H9 (cell line): ENCODE measurements around the gene FBLN1. TPM values are rescaled to one million over a fixed set of nuclear protein-coding genes. Genes with fewer than 3 reads are reported as not detected.

ENCODE experiments used
- DNase-seq: peaks from one replicate; pipeline ENCODE4 v3.0.0-alpha.2; 2017
- H2AFZ ChIP-seq: one replicate; pipeline ENCODE4 v1.6.1; 2013; ENCODE audit warnings: mild to moderate bottlenecking, low read length, control low read depth, moderate library complexity
- H2AK5ac ChIP-seq: 2 replicates; pipeline ENCODE4 v1.6.1; 2013; ENCODE audit warnings: low read length, control low read depth, mixed read lengths; ENCODE audit not compliant: insufficient read length
- H2BK120ac ChIP-seq: one replicate; pipeline ENCODE4 v1.6.1; 2013; ENCODE audit warnings: low read depth, mild to moderate bottlenecking, low read length, control low read depth, inconsistent platforms; ENCODE audit not compliant: poor library complexity, severe bottlenecking
- H2BK12ac ChIP-seq: 2 replicates; pipeline ENCODE4 v1.6.1; 2013; ENCODE audit warnings: low read length, control low read depth, mixed read lengths, low read depth; ENCODE audit not compliant: insufficient read length
- H2BK15ac ChIP-seq: 2 replicates; pipeline ENCODE4 v1.6.1; 2013; ENCODE audit warnings: low read depth, low read length, control low read depth
- H2BK20ac ChIP-seq: one replicate; pipeline ENCODE4 v1.6.1; 2013; ENCODE audit warnings: low read depth, mild to moderate bottlenecking, low read length, control low read depth, inconsistent platforms; ENCODE audit not compliant: poor library complexity, severe bottlenecking
- H2BK5ac ChIP-seq: 2 replicates; pipeline ENCODE4 v1.6.1; 2013; ENCODE audit warnings: low read length, control low read depth, mixed read lengths; ENCODE audit not compliant: insufficient read length
- H3K14ac ChIP-seq: 2 replicates; pipeline ENCODE4 v1.6.1; 2013; ENCODE audit warnings: low read length, control low read depth; ENCODE audit not compliant: insufficient read depth
- H3K18ac ChIP-seq: 2 replicates; pipeline ENCODE4 v1.6.1; 2013; ENCODE audit warnings: low read depth, mild to moderate bottlenecking, mixed read lengths, low read length, control low read depth; ENCODE audit not compliant: insufficient read length
- H3K23ac ChIP-seq: 2 replicates; pipeline ENCODE4 v1.6.1; 2013; ENCODE audit warnings: low read length, control low read depth, mixed read lengths, low read depth; ENCODE audit not compliant: insufficient read length
- H3K23me2 ChIP-seq: 2 replicates; pipeline ENCODE4 v1.6.1; 2013; ENCODE audit warnings: low read depth, mild to moderate bottlenecking, mixed read lengths, low read length, control low read depth; ENCODE audit not compliant: insufficient read length, poor library complexity, severe bottlenecking
- H3K27ac ChIP-seq: 2 replicates; pipeline ENCODE4 v1.5.1; 2013; ENCODE audit warnings: low read length, control low read depth, mixed read lengths, low read depth; ENCODE audit not compliant: insufficient read length
- H3K27me3 ChIP-seq: 2 replicates; pipeline ENCODE4 v1.6.1; 2013; ENCODE audit warnings: low read length, control low read depth, inconsistent platforms; ENCODE audit not compliant: insufficient read depth
- H3K4ac ChIP-seq: 2 replicates; pipeline ENCODE4 v1.6.1; 2013; ENCODE audit warnings: low read depth, mild to moderate bottlenecking, control low read depth, inconsistent platforms, low read length, moderate library complexity
- H3K4me1 ChIP-seq: 2 replicates; pipeline ENCODE4 v1.6.1; 2013; ENCODE audit warnings: low read length, control low read depth, inconsistent platforms; ENCODE audit not compliant: insufficient read depth
- H3K4me2 ChIP-seq: 2 replicates; pipeline ENCODE4 v1.6.1; 2013; ENCODE audit warnings: low read length, control low read depth, mixed read lengths; ENCODE audit not compliant: insufficient read length, insufficient read depth
- H3K56ac ChIP-seq: 2 replicates; pipeline ENCODE4 v1.6.1; 2013; ENCODE audit warnings: low read depth, mild to moderate bottlenecking, mixed read lengths, low read length, control low read depth; ENCODE audit not compliant: insufficient read length
- H3K79me1 ChIP-seq: 2 replicates; pipeline ENCODE4 v1.6.1; 2013; ENCODE audit warnings: low read depth, mild to moderate bottlenecking, moderate library complexity, low read length, control low read depth, inconsistent platforms; ENCODE audit not compliant: insufficient read depth, poor library complexity, severe bottlenecking
- H3K79me2 ChIP-seq: 2 replicates; pipeline ENCODE4 v1.6.1; 2013; ENCODE audit warnings: low read length, control low read depth, inconsistent platforms; ENCODE audit not compliant: insufficient read depth
- H3K9ac ChIP-seq: 2 replicates; pipeline ENCODE4 v1.6.1; 2013; ENCODE audit warnings: low read length, control low read depth, mixed read lengths; ENCODE audit not compliant: insufficient read length; ENCODE audit errors: extremely low read depth
- H3K9me3 ChIP-seq: one replicate; pipeline ENCODE4 v1.6.1; 2013; ENCODE audit warnings: low read depth, low read length, inconsistent platforms; ENCODE audit not compliant: control insufficient read depth
- H3T11ph ChIP-seq: one replicate; pipeline ENCODE4 v1.6.1; 2013; ENCODE audit warnings: mild to moderate bottlenecking, low read length, control low read depth, inconsistent platforms
- H4K20me1 ChIP-seq: one replicate; pipeline ENCODE4 v1.6.1; 2013; ENCODE audit not compliant: control insufficient read depth, insufficient read length, insufficient read depth
- H4K5ac ChIP-seq: 2 replicates; pipeline ENCODE4 v1.6.1; 2013; ENCODE audit warnings: low read depth, mild to moderate bottlenecking, mixed read lengths, low read length, control low read depth; ENCODE audit not compliant: insufficient read length
- H4K8ac ChIP-seq: replicated peaks from 2 replicates; pipeline ENCODE4 v1.6.1; 2013; ENCODE audit warnings: low read length, control low read depth, mixed read lengths, low read depth; ENCODE audit not compliant: insufficient read length
- H4K91ac ChIP-seq: 2 replicates; pipeline ENCODE4 v1.6.1; 2013; ENCODE audit warnings: low read depth, mild to moderate bottlenecking, moderate library complexity, mixed read lengths, low read length, control low read depth; ENCODE audit not compliant: insufficient read length
- H3K27ac Mint-ChIP-seq, 3 experiments: 2 replicates in 2 of 3; 3 replicates in 1 of 3; pipeline ENCODE4 v1.8.0; 2020 to 2021; ENCODE audit warnings: mixed read lengths in 3 of 3, mild to moderate bottlenecking in 1 of 3, moderate library complexity in 1 of 3
- H3K27me3 Mint-ChIP-seq: 2 replicates; pipeline ENCODE4 v1.8.0; 2021; ENCODE audit warnings: low read depth, mild to moderate bottlenecking, moderate library complexity, mixed read lengths
- H3K36me3 Mint-ChIP-seq, 3 experiments: 2 replicates in 2 of 3; 3 replicates in 1 of 3; pipeline ENCODE4 v1.8.0; 2020 to 2021; ENCODE audit warnings: low read depth in 3 of 3, mixed read lengths in 3 of 3; ENCODE audit not compliant: insufficient read depth in 1 of 3
- H3K4me1 Mint-ChIP-seq, 2 experiments: 2 replicates each; pipeline ENCODE4 v1.8.0; 2020; ENCODE audit warnings: mixed read lengths in 2 of 2
- H3K4me3 Mint-ChIP-seq, 2 experiments: 2 replicates in 1 of 2; 3 replicates in 1 of 2; pipeline ENCODE4 v1.8.0; 2020 to 2021; ENCODE audit warnings: mild to moderate bottlenecking in 2 of 2, mixed read lengths in 2 of 2, moderate library complexity in 1 of 2
- H3K9me3 Mint-ChIP-seq, 2 experiments: 2 replicates in 1 of 2; 3 replicates in 1 of 2; pipeline ENCODE4 v1.8.0; 2020; ENCODE audit warnings: mild to moderate bottlenecking in 2 of 2, mixed read lengths in 2 of 2, moderate library complexity in 1 of 2
- WGBS: extraction: QIAGEN DNeasy Blood & Tissue Kit; methylation state at CpG from one replicate; pipeline ENCODE4 v1.1.7; 2013; ENCODE audit warnings: missing lambda C conversion rate, low lambda C conversion rate, mixed read lengths; ENCODE audit not compliant: insufficient read length; ENCODE audit errors: extremely low coverage; 5-methylcytosine and 5-hydroxymethylcytosine counted together
- total RNA-seq: library from RNA; stranded (reverse); gene quantifications from 2 replicates; pipeline ENCODE4 v1.2.1, GENCODE V29; 2021
- TF ChIP-seq, protein P1 (sequence below): fragments of 200-600 bp; sonication (generic); conservative IDR thresholded peaks from 3 replicates; pipeline ENCODE4 v1.8.0; 2021; ENCODE audit warnings: antibody characterized with exemption, mild to moderate bottlenecking

Gene FBLN1
- total RNA-seq, 1 experiment from 2014 or later: 140 TPM

DNA sequence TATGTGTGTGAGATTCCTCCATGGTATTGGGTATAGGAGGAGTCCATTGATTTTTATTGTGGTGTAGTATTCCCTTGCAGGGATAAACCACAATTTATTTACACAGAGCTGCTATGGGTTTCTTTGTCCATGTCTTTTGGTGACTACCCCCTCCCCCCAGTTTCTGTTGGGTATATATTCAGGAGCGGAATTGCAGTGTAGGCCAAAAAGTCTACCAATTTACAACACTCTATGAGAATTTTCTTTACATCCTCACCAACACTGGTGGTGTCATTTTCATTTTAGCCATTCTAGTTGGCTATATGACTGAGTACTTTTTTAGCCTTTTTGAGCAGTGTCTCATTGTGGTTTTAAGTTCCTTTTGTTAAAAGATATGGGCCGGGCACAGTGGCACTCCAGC, 113.7 kb downstream of the FBLN1 start:
- no peak overlapping the region for H3K14ac ChIP-seq
- TF ChIP-seq, protein P1, sequence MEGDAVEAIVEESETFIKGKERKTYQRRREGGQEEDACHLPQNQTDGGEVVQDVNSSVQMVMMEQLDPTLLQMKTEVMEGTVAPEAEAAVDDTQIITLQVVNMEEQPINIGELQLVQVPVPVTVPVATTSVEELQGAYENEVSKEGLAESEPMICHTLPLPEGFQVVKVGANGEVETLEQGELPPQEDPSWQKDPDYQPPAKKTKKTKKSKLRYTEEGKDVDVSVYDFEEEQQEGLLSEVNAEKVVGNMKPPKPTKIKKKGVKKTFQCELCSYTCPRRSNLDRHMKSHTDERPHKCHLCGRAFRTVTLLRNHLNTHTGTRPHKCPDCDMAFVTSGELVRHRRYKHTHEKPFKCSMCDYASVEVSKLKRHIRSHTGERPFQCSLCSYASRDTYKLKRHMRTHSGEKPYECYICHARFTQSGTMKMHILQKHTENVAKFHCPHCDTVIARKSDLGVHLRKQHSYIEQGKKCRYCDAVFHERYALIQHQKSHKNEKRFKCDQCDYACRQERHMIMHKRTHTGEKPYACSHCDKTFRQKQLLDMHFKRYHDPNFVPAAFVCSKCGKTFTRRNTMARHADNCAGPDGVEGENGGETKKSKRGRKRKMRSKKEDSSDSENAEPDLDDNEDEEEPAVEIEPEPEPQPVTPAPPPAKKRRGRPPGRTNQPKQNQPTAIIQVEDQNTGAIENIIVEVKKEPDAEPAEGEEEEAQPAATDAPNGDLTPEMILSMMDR: no peak
- H3T11ph ChIP-seq: no peak overlapping the region
- H3K27ac ChIP-seq: no peak overlapping the region
- H3K4me1 ChIP-seq: peaks cover 3% of the 10 kb centered on the region; the same call in 1 of the 2 replicates
- no peak for DNase-seq
- no peak overlapping the region for H4K91ac ChIP-seq
- no peak overlapping the region for H3K9ac ChIP-seq
- H3K79me1 ChIP-seq: no peaks in the 10 kb centered on the region
- peaks cover 8% of the 10 kb centered on the region in 2 experiments for H3K9me3 Mint-ChIP-seq
- no peak overlapping the region for H3K4me3 Mint-ChIP-seq
- H3K23ac ChIP-seq: no peak overlapping the region
- no peak overlapping the region for H2BK15ac ChIP-seq
- no peak overlapping the region for H3K4me2 ChIP-seq
- no peaks in the 10 kb centered on the region for H3K27me3 ChIP-seq
- H3K18ac ChIP-seq: no peak overlapping the region
- no peaks in the 10 kb centered on the region for H3K23me2 ChIP-seq
- H2BK20ac ChIP-seq: no peak overlapping the region
- H3K4me1 Mint-ChIP-seq: peaks cover 7 to 14% of the 10 kb centered on the region in 2 experiments
- H4K20me1 ChIP-seq: no peaks in the 10 kb centered on the region
- no peak overlapping the region for H4K8ac ChIP-seq
- H3K9me3 ChIP-seq: no peaks in the 10 kb centered on the region
- no peak overlapping the region for H2BK12ac ChIP-seq
- peaks cover 1 to 7% (median 5%) of the 10 kb centered on the region in 3 experiments; a peak in 4 of 7 replicates for H3K36me3 Mint-ChIP-seq
- no peak overlapping the region for H3K4ac ChIP-seq
- H3K56ac ChIP-seq: no peak overlapping the region
- H2BK120ac ChIP-seq: no peak overlapping the region
- H3K79me2 ChIP-seq: no peaks in the 10 kb centered on the region
- no CpG with 5 or more reads among the region's 2 CpGs for WGBS
- H2AFZ ChIP-seq: no peak overlapping the region
- H3K27me3 Mint-ChIP-seq: peaks cover 7% of the 10 kb centered on the region; the same call in 1 of the 2 replicates
- no peak overlapping the region for H3K27ac Mint-ChIP-seq
- H2AK5ac ChIP-seq: no peak overlapping the region
- H4K5ac ChIP-seq: no peak overlapping the region
- H2BK5ac ChIP-seq: no peak overlapping the region
